Loucy (cell line): ENCODE data around the gene UNKL.

Experiments
- H2AFZ ChIP-seq: fragments of 200-600 bp; sonication (generic); 2 replicates; pipeline ENCODE4 v1.6.0; 2016; ENCODE audit warnings: antibody characterized with exemption, mild to moderate bottlenecking, low read length, moderate library complexity
- H3F3A ChIP-seq: fragments of 200-600 bp; 2 replicates; pipeline ENCODE4 v1.6.0; 2016; ENCODE audit warnings: antibody characterized with exemption, low read depth, mild to moderate bottlenecking
- H3K27me3 ChIP-seq: fragments of 200-600 bp; sonication (generic); 2 replicates; pipeline ENCODE4 v1.6.1; 2014; ENCODE audit warnings: low read length, mild to moderate bottlenecking; ENCODE audit not compliant: insufficient read depth, poor library complexity, severe bottlenecking
- H3K36me3 ChIP-seq: fragments of 200-600 bp; sonication (generic); 2 replicates; pipeline ENCODE4 v1.6.1; 2016; ENCODE audit warnings: low read length; ENCODE audit not compliant: insufficient read depth
- H3K4me1 ChIP-seq: fragments of 200-600 bp; sonication (generic); 2 replicates; pipeline ENCODE4 v1.5.1; 2014; ENCODE audit warnings: low read length, mild to moderate bottlenecking; ENCODE audit not compliant: insufficient read depth, poor library complexity, severe bottlenecking
- H3K4me2 ChIP-seq: fragments of 200-600 bp; sonication (generic); 2 replicates; pipeline ENCODE4 v1.6.0; 2014; ENCODE audit warnings: antibody characterized with exemption, low read length, low read depth, mild to moderate bottlenecking; ENCODE audit not compliant: poor library complexity, severe bottlenecking
- H3K4me3 ChIP-seq: fragments of 200-600 bp; sonication (generic); 2 replicates; pipeline ENCODE4 v1.5.1; 2014; ENCODE audit warnings: low read length, mild to moderate bottlenecking, mixed read lengths; ENCODE audit not compliant: poor library complexity, severe bottlenecking
- H3K79me2 ChIP-seq: fragments of 200-600 bp; sonication (generic); 2 replicates; pipeline ENCODE4 v1.6.1; 2014; ENCODE audit warnings: low read length; ENCODE audit not compliant: insufficient read depth
- H3K9ac ChIP-seq: fragments of 200-600 bp; sonication (generic); 2 replicates; pipeline ENCODE4 v1.6.0; 2014; ENCODE audit warnings: mild to moderate bottlenecking, low read depth, low read length, moderate library complexity; ENCODE audit not compliant: poor library complexity, severe bottlenecking
- H3K9me2 ChIP-seq: fragments of 200-600 bp; sonication (generic); replicated peaks from 2 replicates; pipeline ENCODE4 v1.6.1; 2016; ENCODE audit warnings: low read depth, low read length, mixed read lengths
- H3K9me3 ChIP-seq: fragments of 200-600 bp; sonication (generic); 2 replicates; pipeline ENCODE4 v1.6.1; 2014; ENCODE audit warnings: mild to moderate bottlenecking, antibody characterized with exemption, low read length, low read depth; ENCODE audit not compliant: insufficient read depth
- H4K20me1 ChIP-seq: fragments of 200-600 bp; sonication (generic); 2 replicates; pipeline ENCODE4 v1.6.0; 2014; ENCODE audit warnings: antibody characterized with exemption, low read length, mild to moderate bottlenecking; ENCODE audit not compliant: insufficient read depth, poor library complexity, severe bottlenecking
- EZH2phosphoT487 ChIP-seq: fragments of 200-600 bp; IDR thresholded peaks from 2 replicates; pipeline ENCODE4 v1.6.1; 2018; ENCODE audit warnings: antibody characterized with exemption, mild to moderate bottlenecking, moderate library complexity, borderline replicate concordance
- TF ChIP-seq, protein P1 (sequence below): fragments of 200-600 bp; sonication (generic); conservative IDR thresholded peaks from 2 replicates; pipeline ENCODE4 v1.5.1; 2014; ENCODE audit warnings: mild to moderate bottlenecking, antibody characterized with exemption, low read length

Gene UNKL

DNA sequence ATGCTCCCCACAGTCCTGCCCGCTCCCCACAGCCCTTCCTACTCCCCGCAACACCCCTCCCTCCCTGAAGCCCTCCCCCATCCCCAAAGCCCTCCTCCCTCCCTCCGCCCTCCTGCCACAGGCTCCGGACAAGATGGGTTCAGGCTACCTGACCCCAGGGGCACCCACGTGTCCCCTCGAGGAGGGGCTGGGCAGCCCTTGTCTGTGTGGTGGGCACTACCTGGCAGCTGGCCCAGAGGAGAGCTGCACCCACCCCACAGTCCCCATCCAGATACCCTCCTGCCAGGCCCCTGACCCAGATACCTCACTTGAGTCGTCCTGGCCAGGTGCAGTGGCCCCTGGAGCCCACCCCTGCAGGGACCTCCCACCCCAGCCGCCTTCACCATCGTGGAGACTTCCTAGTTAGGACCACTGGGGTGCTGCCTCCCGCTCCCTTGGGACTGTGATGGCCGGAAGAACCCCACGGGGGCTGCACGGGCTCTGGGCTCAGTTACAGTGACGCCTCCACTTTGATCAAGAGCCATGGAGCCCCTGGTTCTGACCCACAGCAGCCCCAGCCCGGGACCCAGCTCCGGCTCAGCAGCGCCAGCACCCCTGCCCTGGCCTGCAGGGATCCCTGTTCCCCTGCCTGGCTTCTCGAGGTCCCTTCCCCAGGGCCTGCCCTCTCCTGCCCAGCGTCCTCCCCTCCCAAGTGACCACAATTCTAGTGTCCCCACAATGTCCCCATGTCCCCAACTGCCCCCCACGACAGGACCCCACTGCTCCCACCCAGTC lies 17.2 kb upstream of the UNKL start:
- H3K9me3 ChIP-seq, result no peaks in the 10 kb centered on the region
- no peaks in the 10 kb centered on the region for H3K36me3 ChIP-seq
- no peak overlapping the region for H3K4me2 ChIP-seq
- TF ChIP-seq EZH2phosphoT487, result no peak
- TF ChIP-seq, protein P1, sequence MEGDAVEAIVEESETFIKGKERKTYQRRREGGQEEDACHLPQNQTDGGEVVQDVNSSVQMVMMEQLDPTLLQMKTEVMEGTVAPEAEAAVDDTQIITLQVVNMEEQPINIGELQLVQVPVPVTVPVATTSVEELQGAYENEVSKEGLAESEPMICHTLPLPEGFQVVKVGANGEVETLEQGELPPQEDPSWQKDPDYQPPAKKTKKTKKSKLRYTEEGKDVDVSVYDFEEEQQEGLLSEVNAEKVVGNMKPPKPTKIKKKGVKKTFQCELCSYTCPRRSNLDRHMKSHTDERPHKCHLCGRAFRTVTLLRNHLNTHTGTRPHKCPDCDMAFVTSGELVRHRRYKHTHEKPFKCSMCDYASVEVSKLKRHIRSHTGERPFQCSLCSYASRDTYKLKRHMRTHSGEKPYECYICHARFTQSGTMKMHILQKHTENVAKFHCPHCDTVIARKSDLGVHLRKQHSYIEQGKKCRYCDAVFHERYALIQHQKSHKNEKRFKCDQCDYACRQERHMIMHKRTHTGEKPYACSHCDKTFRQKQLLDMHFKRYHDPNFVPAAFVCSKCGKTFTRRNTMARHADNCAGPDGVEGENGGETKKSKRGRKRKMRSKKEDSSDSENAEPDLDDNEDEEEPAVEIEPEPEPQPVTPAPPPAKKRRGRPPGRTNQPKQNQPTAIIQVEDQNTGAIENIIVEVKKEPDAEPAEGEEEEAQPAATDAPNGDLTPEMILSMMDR, result no peak
- H3K9ac ChIP-seq, result no peak overlapping the region
- no peaks in the 10 kb centered on the region for H4K20me1 ChIP-seq
- no peaks in the 10 kb centered on the region for H3K9me2 ChIP-seq
- no peaks in the 10 kb centered on the region for H3K4me1 ChIP-seq
- H3F3A ChIP-seq, result no peaks in the 10 kb centered on the region
- no peak overlapping the region for H2AFZ ChIP-seq
- H3K4me3 ChIP-seq, result no peak overlapping the region
- no peaks in the 10 kb centered on the region for H3K79me2 ChIP-seq
- H3K27me3 ChIP-seq, result no peaks in the 10 kb centered on the region

DNA sequence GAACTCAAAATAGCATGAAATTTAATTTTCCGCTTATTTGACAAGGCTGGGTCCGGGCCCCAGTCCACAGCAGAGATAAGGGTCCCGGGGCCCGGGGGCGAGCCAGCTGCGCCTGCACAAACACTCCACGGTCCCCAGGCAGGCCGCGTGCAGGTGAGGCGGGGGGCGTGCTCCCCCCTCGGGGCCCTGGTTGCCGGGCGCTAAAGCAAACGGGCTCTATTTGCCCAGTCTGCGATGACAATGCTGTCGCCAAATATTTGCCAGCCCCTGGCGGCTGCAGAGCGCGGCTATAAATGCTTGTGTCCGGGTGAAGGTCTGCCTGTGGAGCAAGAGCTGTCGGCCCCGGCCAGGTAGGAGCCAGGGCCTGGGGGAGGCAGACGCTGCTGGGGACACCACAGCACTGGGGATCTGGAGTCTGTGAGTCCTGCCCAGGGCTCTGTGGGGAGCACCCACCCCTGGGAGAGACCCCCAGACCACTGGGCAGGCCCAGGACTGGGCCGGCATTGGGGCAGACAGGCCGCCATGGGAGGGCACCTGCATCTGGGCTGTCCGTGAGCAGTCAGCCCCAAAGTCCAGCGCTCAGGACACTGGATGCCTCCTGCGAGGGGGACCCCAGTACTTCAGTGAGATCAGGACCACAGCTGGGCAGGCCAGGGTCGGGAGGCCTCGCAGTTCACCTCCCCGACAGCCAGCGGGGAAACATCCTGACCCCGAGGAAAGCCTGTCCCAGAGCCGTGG lies 16.4 kb upstream of the UNKL start, which contains the start of gene PERCC1:
Gene PERCC1, plus strand, starts transcription at position 320 of the 738 bp plus-strand sequence. CDS start 1,516 bp downstream, outside the sequence.
- Histone ChIP-seq H3K27me3 (no peaks in the 10 kb centered on the region), H3K79me2 (no peaks in the 10 kb centered on the region), H3K4me3 (no peak within 1 kb of the TSS), H3K4me2 (no peak within 1 kb of the TSS), H3K9ac (no peak within 1 kb of the TSS), H2AFZ (no peak within 1 kb of the TSS), H3K4me1 (no peaks in the 10 kb centered on the region), H4K20me1 (no peaks in the 10 kb centered on the region), H3K9me2 (no peaks in the 10 kb centered on the region), H3K9me3 (no peaks in the 10 kb centered on the region), H3F3A (no peaks in the 10 kb centered on the region), H3K36me3 (no peaks in the 10 kb centered on the region)
- TF ChIP-seq, protein P1, result no peak
- TF ChIP-seq EZH2phosphoT487, result no peak

DNA sequence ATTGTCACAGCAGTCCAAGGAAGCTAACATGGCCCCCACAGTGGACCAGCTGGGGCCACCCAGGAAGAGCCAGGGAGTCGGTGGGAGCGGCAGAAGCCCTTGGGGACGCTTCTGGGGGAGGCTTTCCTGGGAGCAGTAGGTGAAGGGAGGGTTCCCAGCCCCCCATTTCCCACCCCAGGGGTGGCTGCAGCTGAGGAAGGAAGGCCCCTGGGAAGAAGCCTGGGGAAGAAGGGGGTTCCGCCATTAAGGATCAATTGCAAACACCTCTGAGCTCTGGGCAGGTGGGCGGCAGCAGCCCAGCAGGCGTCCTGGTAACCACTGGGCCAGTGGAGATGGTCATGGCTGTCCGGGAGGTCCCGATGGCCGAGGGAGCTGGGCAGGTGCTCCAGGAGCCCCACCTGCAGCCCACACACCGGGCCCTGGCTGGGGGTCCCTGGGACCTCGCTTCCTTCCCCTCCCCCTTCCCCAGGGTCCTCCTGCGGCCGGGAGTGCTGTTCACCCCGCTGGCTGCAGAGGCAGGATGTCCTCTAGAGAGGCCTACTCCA lies 15.8 kb upstream of the UNKL start:
- no peaks in the 10 kb centered on the region for H3K9me3 ChIP-seq
- no peaks in the 10 kb centered on the region for H3K36me3 ChIP-seq
- TF ChIP-seq, protein P1, result no peak
- TF ChIP-seq EZH2phosphoT487, result no peak
- no peaks in the 10 kb centered on the region for H3K27me3 ChIP-seq
- no peaks in the 10 kb centered on the region for H3K79me2 ChIP-seq
- H3K4me2 ChIP-seq, result no peak overlapping the region
- H2AFZ ChIP-seq, result no peak overlapping the region
- H3K9me2 ChIP-seq, result no peaks in the 10 kb centered on the region
- H3K4me1 ChIP-seq, result no peaks in the 10 kb centered on the region
- no peaks in the 10 kb centered on the region for H4K20me1 ChIP-seq
- H3K4me3 ChIP-seq, result no peak overlapping the region
- no peak overlapping the region for H3K9ac ChIP-seq
- no peaks in the 10 kb centered on the region for H3F3A ChIP-seq
